Brain microvascular endothelial cell (primary cell): ENCODE data around the gene PRSS3.
"Not testable (repeated sequence)": the region's sequence is repeated elsewhere in the genome, so short reads cannot be mapped to it uniquely, and the experiment has no call there.

ENCODE experiments used
- DNase-seq: peaks from one replicate; pipeline ENCODE4 v3.0.0-alpha.2; 2020
- H3K27ac ChIP-seq: fragments of 250-450 bp; sonication (Bioruptor Pico); 2 replicates; pipeline ENCODE4 v1.5.1; 2020; ENCODE audit warnings: mild to moderate bottlenecking, moderate library complexity
- H3K27me3 ChIP-seq: fragments of 250-450 bp; sonication (Bioruptor Pico); replicated peaks from 2 replicates; pipeline ENCODE4 v1.5.1; 2020; ENCODE audit warnings: mild to moderate bottlenecking
- H3K36me3 ChIP-seq: fragments of 250-450 bp; sonication (Bioruptor Pico); replicated peaks from 2 replicates; pipeline ENCODE4 v1.5.1; 2020; ENCODE audit warnings: mild to moderate bottlenecking
- H3K4me3 ChIP-seq: 2 replicates; pipeline ENCODE4 v1.5.1; 2011; ENCODE audit warnings: low read depth, mild to moderate bottlenecking, control low read depth, low read length, moderate library complexity
- CTCF ChIP-seq: IDR thresholded peaks from 2 replicates; pipeline ENCODE4 v1.5.1; 2011; ENCODE audit warnings: low read depth, mild to moderate bottlenecking, moderate library complexity, low read length, control low read depth, inconsistent platforms; ENCODE audit errors: missing control alignments
- in situ Hi-C: cut with HindIII; loops from 2 replicates; pipeline ENCODE4 v1.10.0; 2017; ENCODE audit warnings: low sequenced_read_pairs, low pct_ligation_motif_present

The PRSS3 gene

GRCh38 chr9:33752130-33752637 lies 43.2 kb upstream of the PRSS3 start:
- TF ChIP-seq CTCF: no peak
- Histone ChIP-seq H3K4me3 (no peak overlapping the region), H3K27me3 (no peaks in the 10 kb centered on the region), H3K36me3 (no peaks in the 10 kb centered on the region), H3K27ac (no peak overlapping the region)
- no peak for DNase-seq
- in situ Hi-C loops: no loop called here

- H3K36me3 ChIP-seq, DNase-seq, in situ Hi-C loops, H3K27me3 ChIP-seq, H3K4me3 ChIP-seq, H3K27ac ChIP-seq: not testable (repeated sequence)
Observed at GRCh38 chr9:33752789-33753188, 42.6 kb upstream of the PRSS3 start.

- H3K27ac ChIP-seq, H3K4me3 ChIP-seq, in situ Hi-C loops, H3K36me3 ChIP-seq, DNase-seq, H3K27me3 ChIP-seq: not testable (repeated sequence)
Observed at GRCh38 chr9:33759648-33760047, 35.7 kb upstream of the PRSS3 start.

- in situ Hi-C loops: no loop called here
- TF ChIP-seq CTCF: no peak
- no peak for DNase-seq
- Histone ChIP-seq H3K27ac (no peak overlapping the region), H3K4me3 (no peak overlapping the region), H3K36me3 (no peaks in the 10 kb centered on the region), H3K27me3 (no peaks in the 10 kb centered on the region)
Observed at GRCh38 chr9:33762343-33762742, 33.0 kb upstream of the PRSS3 start.

GRCh38 chr9:33763709-33764108 lies 31.7 kb upstream of the PRSS3 start:
- H3K4me3 ChIP-seq, H3K27me3 ChIP-seq, H3K27ac ChIP-seq, H3K36me3 ChIP-seq, in situ Hi-C loops: not testable (repeated sequence)
- DNase-seq: peak; percentile 33

- peak overlapping the region; percentile 6 for H3K27ac ChIP-seq
- DNase-seq: peak; percentile 76
- in situ Hi-C loops: no loop called here
- H3K27me3 ChIP-seq: no peaks in the 10 kb centered on the region
- no peaks in the 10 kb centered on the region for H3K36me3 ChIP-seq
- no peak overlapping the region for H3K4me3 ChIP-seq
- no peak for TF ChIP-seq CTCF
Observed at GRCh38 chr9:33765411-33765810, 29.9 kb upstream of the PRSS3 start.

GRCh38 chr9:33770156-33770880 lies 25.0 kb upstream of the PRSS3 start:
- H3K4me3 ChIP-seq, H3K27ac ChIP-seq, DNase-seq, H3K36me3 ChIP-seq, H3K27me3 ChIP-seq, in situ Hi-C loops: not testable (repeated sequence)

- H3K27me3 ChIP-seq, H3K4me3 ChIP-seq, H3K36me3 ChIP-seq, DNase-seq, in situ Hi-C loops, H3K27ac ChIP-seq: not testable (repeated sequence)
Observed at GRCh38 chr9:33773135-33773534, 22.2 kb upstream of the PRSS3 start.

- H3K36me3 ChIP-seq, in situ Hi-C loops, H3K27ac ChIP-seq, H3K27me3 ChIP-seq, DNase-seq, H3K4me3 ChIP-seq: not testable (repeated sequence)
Observed at GRCh38 chr9:33774074-33774659, 21.2 kb upstream of the PRSS3 start.
